Subcutaneous abdominal adipose tissue (tissue), 5 donors: Measurements from ENCODE around the gene LRP2.

Source experiments
- H3K27ac ChIP-seq: one replicate; pipeline ENCODE4 v1.7.0; 2013; ENCODE audit warnings: low read depth, mild to moderate bottlenecking, inconsistent platforms, low read length, moderate library complexity
- H3K27me3 ChIP-seq, 5 donors: one replicate each; pipeline ENCODE4 v1.7.0; 2013; ENCODE audit warnings: low read length in 5 of 5, inconsistent platforms in 1 of 5; ENCODE audit not compliant: control insufficient read depth in 5 of 5, insufficient read depth in 4 of 5
- H3K36me3 ChIP-seq, 5 donors: one replicate each; pipeline ENCODE4 v1.7.0; 2013; ENCODE audit warnings: low read length in 5 of 5; ENCODE audit not compliant: control insufficient read depth in 5 of 5, insufficient read depth in 5 of 5
- H3K4me1 ChIP-seq, 5 donors: one replicate each; pipeline ENCODE4 v1.7.0; 2013; ENCODE audit warnings: low read length in 5 of 5, mild to moderate bottlenecking in 3 of 5, moderate library complexity in 1 of 5; ENCODE audit not compliant: control insufficient read depth in 5 of 5, insufficient read depth in 5 of 5
- H3K4me3 ChIP-seq, 5 donors: one replicate each; pipeline ENCODE4 v1.7.0; 2013; ENCODE audit warnings: low read length in 5 of 5, low read depth in 1 of 5
- H3K9ac ChIP-seq, 5 donors: one replicate each; pipeline ENCODE4 v1.7.0; 2013; ENCODE audit warnings: low read length in 5 of 5, mild to moderate bottlenecking in 4 of 5, moderate library complexity in 3 of 5
- H3K9me3 ChIP-seq, 5 donors: one replicate each; pipeline ENCODE4 v1.7.0; 2013; ENCODE audit warnings: low read length in 5 of 5; ENCODE audit not compliant: control insufficient read depth in 5 of 5
- donor health status: healthy.
- donor health status: healthy.
- donor health status: healthy.
- donor health status: healthy.
- donor health status: healthy.

Gene LRP2

GRCh38 chr2:169087757-169088379 lies 274.5 kb downstream of the LRP2 start:
- no peak overlapping the region for H3K27ac ChIP-seq
- H3K4me3 ChIP-seq: no peak overlapping the region
- H3K9ac ChIP-seq: no peak overlapping the region
- H3K4me1 ChIP-seq: peaks cover 0 to 17% (median 14%) of the 10 kb centered on the region in 5 donors
- no peaks in the 10 kb centered on the region for H3K9me3 ChIP-seq
- no peaks in the 10 kb centered on the region for H3K36me3 ChIP-seq
- H3K27me3 ChIP-seq: no peaks in the 10 kb centered on the region

- Histone ChIP-seq H3K27me3 (no peaks in the 10 kb centered on the region), H3K4me3 (no peak overlapping the region), H3K36me3 (no peaks in the 10 kb centered on the region), H3K9ac (no peak overlapping the region), H3K27ac (no peak overlapping the region), H3K9me3 (no peaks in the 10 kb centered on the region), H3K4me1 (peaks cover 0 to 9% (median 8%) of the 10 kb centered on the region in 5 donors)
Observed at GRCh38 chr2:169086893-169087467, 275.4 kb downstream of the LRP2 start.

- H3K9ac ChIP-seq: no peak overlapping the region
- H3K4me3 ChIP-seq: no peak overlapping the region
- H3K36me3 ChIP-seq: no peaks in the 10 kb centered on the region
- H3K27me3 ChIP-seq: no peaks in the 10 kb centered on the region
- peaks cover 0 to 8% (median 3%) of the 10 kb centered on the region in 5 donors for H3K4me1 ChIP-seq
- H3K9me3 ChIP-seq: no peaks in the 10 kb centered on the region
- H3K27ac ChIP-seq: no peak overlapping the region
Observed at GRCh38 chr2:169082995-169083394, 279.3 kb downstream of the LRP2 start.

- no peak overlapping the region for H3K27ac ChIP-seq
- no peak overlapping the region for H3K9ac ChIP-seq
- no peaks in the 10 kb centered on the region for H3K9me3 ChIP-seq
- no peaks in the 10 kb centered on the region for H3K27me3 ChIP-seq
- H3K4me1 ChIP-seq: peaks cover 0 to 9% (median 7%) of the 10 kb centered on the region in 5 donors
- H3K36me3 ChIP-seq: no peaks in the 10 kb centered on the region
- H3K4me3 ChIP-seq: no peak overlapping the region
Observed at GRCh38 chr2:169081551-169081950, 280.8 kb downstream of the LRP2 start.

- H3K4me1 ChIP-seq: peaks cover 0 to 9% (median 7%) of the 10 kb centered on the region in 5 donors
- no peak overlapping the region for H3K27ac ChIP-seq
- H3K4me3 ChIP-seq: no peak overlapping the region
- no peak overlapping the region for H3K9ac ChIP-seq
- H3K36me3 ChIP-seq: no peaks in the 10 kb centered on the region
- no peaks in the 10 kb centered on the region for H3K9me3 ChIP-seq
- H3K27me3 ChIP-seq: no peaks in the 10 kb centered on the region
Observed at GRCh38 chr2:169080250-169081069, 281.9 kb downstream of the LRP2 start.

GRCh38 chr2:169077674-169078240 lies 284.6 kb downstream of the LRP2 start:
- Histone ChIP-seq H3K4me1 (peaks cover 0 to 31% (median 29%) of the 10 kb centered on the region in 5 donors), H3K9ac (peak overlapping the region in 1 of 5 donors; percentile 35), H3K36me3 (no peaks in the 10 kb centered on the region), H3K27ac (no peak overlapping the region), H3K9me3 (no peaks in the 10 kb centered on the region), H3K4me3 (no peak overlapping the region), H3K27me3 (no peaks in the 10 kb centered on the region)
